Panc1 (cell line): ENCODE measurements around the gene RIPOR3.

Experiments used
- CTCF ChIP-seq: fragments of 450-650 bp; IDR thresholded peaks from 2 replicates; pipeline ENCODE4 v1.5.1; 2017; ENCODE audit warnings: mild to moderate bottlenecking
- POLR2AphosphoS5 ChIP-seq: IDR thresholded peaks from 2 replicates; pipeline ENCODE4 v1.6.1; 2012; ENCODE audit warnings: mild to moderate bottlenecking, low read depth, low read length, moderate library complexity
- REST ChIP-seq, 2 experiments: IDR thresholded peaks; 2 replicates each; pipeline ENCODE4 v1.6.1; 2011 to 2012; ENCODE audit warnings: low read depth in 2 of 2, control low read depth in 1 of 2, low read length in 1 of 2, mild to moderate bottlenecking in 1 of 2, moderate library complexity in 1 of 2; ENCODE audit not compliant: insufficient read depth in 1 of 2
- SIN3A ChIP-seq: IDR thresholded peaks from 2 replicates; pipeline ENCODE4 v1.6.1; 2012; ENCODE audit warnings: low read depth, mild to moderate bottlenecking, low read length, moderate library complexity, borderline replicate concordance; ENCODE audit not compliant: insufficient read depth
- TCF7L2 ChIP-seq: IDR thresholded peaks from 2 replicates; pipeline ENCODE4 v1.6.1; 2011; ENCODE audit warnings: mild to moderate bottlenecking, low read depth, low read length, inconsistent platforms

GRCh38 chr20:50686821-50687220 lies 4.5 kb downstream of the RIPOR3 start:
- TF ChIP-seq CTCF, result no peak
- peak; percentile 43; the same call in 1 of the 2 replicates for TF ChIP-seq POLR2AphosphoS5
- TF ChIP-seq REST (IDR thresholded peaks at IDR 0.05; ENCODE audit: insufficient read depth in 1 of 2, low read depth in 2 of 2, low read length in 1 of 2), result no peak
- no peak for TF ChIP-seq SIN3A
- TF ChIP-seq TCF7L2, result no peak
